Testis (tissue), 3 donors: ENCODE measurements around the gene PSMA5. TPM values are rescaled to one million over a fixed set of nuclear protein-coding genes. Genes with fewer than 3 reads are reported as not detected.

Source experiments
- DNase-seq: peaks from one replicate; pipeline ENCODE4 v3.0.0-alpha.2; 2019
- H3K27ac ChIP-seq, 2 donors: fragments of 200-600 bp; sonication (generic); one replicate each; pipeline ENCODE4 v1.5.1; 2019
- H3K27me3 ChIP-seq: fragments of 200-600 bp; sonication (generic); one replicate; pipeline ENCODE4 v1.5.1; 2019
- H3K36me3 ChIP-seq: fragments of 200-600 bp; sonication (generic); one replicate; pipeline ENCODE4 v1.5.1; 2017; ENCODE audit warnings: low read depth; ENCODE audit errors: missing control alignments
- H3K4me1 ChIP-seq: fragments of 200-600 bp; sonication (generic); one replicate; pipeline ENCODE4 v1.5.1; 2019
- H3K4me3 ChIP-seq, 2 donors: fragments of 200-600 bp; sonication (generic); one replicate each; pipeline ENCODE4 v1.5.1; 2017 to 2019
- H3K9me3 ChIP-seq: fragments of 200-600 bp; sonication (generic); one replicate; pipeline ENCODE4 v1.5.1; 2017
- CTCF ChIP-seq, 3 experiments: fragments of 450-650 bp in 2 of 3; fragments of 200-600 bp in 1 of 3; sonication (generic) in 1 of 3; IDR thresholded peaks; one replicate each; pipeline ENCODE4 v1.5.1; 2016 to 2019; ENCODE audit warnings: antibody characterized with exemption in 3 of 3, mild to moderate bottlenecking in 2 of 3, moderate library complexity in 1 of 3
- POLR2A ChIP-seq: fragments of 450-650 bp; IDR thresholded peaks from one replicate; pipeline ENCODE4 v1.6.1; 2017; ENCODE audit warnings: antibody characterized with exemption, mild to moderate bottlenecking, moderate library complexity
- WGBS, 2 donors: methylation state at CpG; one replicate each; pipeline ENCODE4 v1.1.5; 2018; 5-methylcytosine and 5-hydroxymethylcytosine counted together
- intact Hi-C: fragments of 100-400 bp; cut with DNase I; formaldehyde crosslinking; loops from one replicate; pipeline ENCODE4 v1.15.1; 2023; ENCODE audit warnings: low total_unique reads
- polyA plus RNA-seq: library from polyadenylated mRNA; stranded (reverse); fragments of 350-450 nt; fragmentation: Illumina TruSeq; extraction: RNeasy Lipid Tissue Mini Kit (QIAGEN cat#74804); gene quantifications from one replicate; pipeline ENCODE4 v1.2.3, GENCODE V29; 2014; ENCODE audit warnings: low read depth, low replicate concordance; ENCODE audit not compliant: insufficient read depth
- total RNA-seq, 2 donors: library from RNA; depleted of rRNA; stranded (reverse); fragments of >200 nt; gene quantifications; one replicate each; pipeline ENCODE4 v1.2.3, GENCODE V29; 2016

PSMA5 gene
- total and polyA plus RNA-seq, 3 donors from 2014 or later: 30.9 to 72.0 (median 56.9) TPM

- Histone ChIP-seq H3K27me3 (no peaks in the 10 kb centered on the region), H3K4me1 (peaks cover 9% of the 10 kb centered on the region), H3K9me3 (no peaks in the 10 kb centered on the region), H3K4me3 (no peak overlapping the region), H3K27ac (peak overlapping the region in 1 of 2 donors; percentile 22), H3K36me3 (no peaks in the 10 kb centered on the region)
- WGBS, 2 donors: 60 to 65% methylated on average over 1 of the region's 1 CpG
- intact Hi-C loops: no loop called here
- DNase-seq: no peak
- no peak for TF ChIP-seq CTCF (IDR thresholded peaks at IDR 0.05)
- TF ChIP-seq POLR2A: no peak
Observed at GRCh38 chr1:109357616-109358015, 68.6 kb downstream of the PSMA5 start.

GRCh38 chr1:109356915-109357314 is 69.3 kb downstream of the PSMA5 start:
- no peak overlapping the region for H3K4me3 ChIP-seq
- peaks cover 9% of the 10 kb centered on the region for H3K4me1 ChIP-seq
- intact Hi-C loops: no loop called here
- no peak for DNase-seq
- no peak for TF ChIP-seq CTCF (IDR thresholded peaks at IDR 0.05)
- no peak for TF ChIP-seq POLR2A
- H3K36me3 ChIP-seq: no peaks in the 10 kb centered on the region
- no peaks in the 10 kb centered on the region for H3K9me3 ChIP-seq
- no peak overlapping the region for H3K27ac ChIP-seq
- WGBS, 2 donors: 70 to 83% methylated on average over 1 of the region's 1 CpG
- H3K27me3 ChIP-seq: no peaks in the 10 kb centered on the region

- H3K4me3 ChIP-seq: no peak overlapping the region
- H3K4me1 ChIP-seq: peaks cover 9% of the 10 kb centered on the region
- no peak for DNase-seq
- no peaks in the 10 kb centered on the region for H3K27me3 ChIP-seq
- intact Hi-C loops: no loop called here
- TF ChIP-seq CTCF (IDR thresholded peaks at IDR 0.05) (no peak), POLR2A (no peak)
- no peaks in the 10 kb centered on the region for H3K9me3 ChIP-seq
- no peaks in the 10 kb centered on the region for H3K36me3 ChIP-seq
- WGBS, 2 donors: 44 to 51% methylated on average over 1 of the region's 1 CpG
- no peak overlapping the region for H3K27ac ChIP-seq
Observed at GRCh38 chr1:109356505-109356904, 69.7 kb downstream of the PSMA5 start.

GRCh38 chr1:109354929-109355328 is 71.3 kb downstream of the PSMA5 start:
- Histone ChIP-seq H3K27ac (no peak overlapping the region), H3K9me3 (no peaks in the 10 kb centered on the region), H3K27me3 (no peaks in the 10 kb centered on the region), H3K4me3 (no peak overlapping the region), H3K4me1 (peaks cover 9% of the 10 kb centered on the region), H3K36me3 (no peaks in the 10 kb centered on the region)
- intact Hi-C loops: no loop called here
- TF ChIP-seq CTCF (IDR thresholded peaks at IDR 0.05) (no peak), POLR2A (no peak)
- no peak for DNase-seq
- 41 to 66% methylated on average over 3 of the region's 3 CpGs for WGBS, 2 donors

GRCh38 chr1:109351457-109351856 is 74.8 kb downstream of the PSMA5 start:
- no peaks in the 10 kb centered on the region for H3K36me3 ChIP-seq

More at GRCh38 chr1:109351457-109351856, 74.8 kb downstream of the PSMA5 start:
- intact Hi-C loops: no loop called here
- no peaks in the 10 kb centered on the region for H3K9me3 ChIP-seq
- H3K4me3 ChIP-seq: no peak overlapping the region
- H3K27ac ChIP-seq: no peak overlapping the region
- DNase-seq: no peak
- TF ChIP-seq POLR2A (no peak), CTCF (IDR thresholded peaks at IDR 0.05) (no peak)
- 79 to 87% methylated on average over 5 of the region's 5 CpGs for WGBS, 2 donors
- H3K4me1 ChIP-seq: no peaks in the 10 kb centered on the region
- H3K27me3 ChIP-seq: no peaks in the 10 kb centered on the region
